ENCODE results near the gene KSR1. TPM values are rescaled to one million over a fixed set of nuclear protein-coding genes. Genes with fewer than 3 reads are reported as not detected.

KSR1 gene
- total RNA-seq, 1 experiment from 2014 or later = 21.7 TPM

DNA sequence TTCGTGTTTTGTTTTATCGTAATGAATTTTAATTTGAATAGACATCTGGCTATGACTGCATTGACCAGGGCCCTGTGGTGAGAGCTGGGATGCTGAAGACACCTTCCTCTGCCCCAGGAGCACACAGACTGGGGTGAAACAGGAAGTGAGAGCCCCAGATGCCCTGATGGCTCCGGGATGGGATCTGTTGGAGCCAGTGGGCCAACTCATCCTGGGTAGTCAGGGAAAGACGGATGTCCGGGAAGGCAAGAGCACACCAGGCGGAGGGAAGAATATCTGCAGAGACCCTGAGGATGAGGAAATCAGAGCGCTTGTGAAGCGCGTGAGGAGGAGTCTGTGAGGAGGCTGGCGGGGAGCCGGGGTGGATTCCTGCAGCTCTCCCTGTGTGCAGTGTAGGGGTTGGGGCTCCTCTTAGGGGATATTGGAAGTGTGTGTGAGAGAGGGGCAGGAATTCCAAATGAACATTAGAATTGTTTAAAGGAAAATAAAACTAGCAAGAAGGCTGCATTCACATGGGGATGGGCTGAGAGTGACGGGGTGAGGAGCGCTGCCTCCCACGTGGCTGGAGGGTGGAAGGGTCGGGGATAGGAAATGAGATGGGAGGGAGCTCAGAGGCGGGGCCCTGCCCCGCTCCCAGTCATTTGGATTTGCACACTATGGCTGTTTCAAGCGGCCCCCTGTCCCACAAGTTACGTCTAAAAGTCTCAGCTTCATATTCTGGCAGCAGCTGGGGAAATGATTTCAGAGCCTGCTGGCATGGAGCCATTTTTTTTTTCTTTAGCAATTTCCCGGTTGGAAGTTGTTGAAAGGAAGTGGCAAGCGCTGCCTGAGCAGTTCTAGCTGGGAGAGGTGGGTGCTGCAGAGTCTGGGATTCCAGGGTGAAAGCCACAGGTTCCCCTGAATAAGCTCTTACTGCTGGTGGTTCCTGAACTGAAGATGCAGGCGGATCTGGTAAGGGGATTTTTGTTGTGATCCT lies 103.5 kb downstream of the KSR1 start:
- in situ Hi-C loops (cut with HindIII; ENCODE audit: low pct_unique_long_range_greater_than_20kb, low sequenced_read_pairs) (no loop called here), intact Hi-C loops (cut with micrococcal nuclease; ENCODE audit: unreplicated experiment) (no loop called here)
- ATAC-seq (no peak), DNase-seq (ENCODE audit: low read depth, low spot score) (no peak)
- BruUV-seq (replicated peaks) = no TSS peak
- Histone ChIP-seq H3K27ac (ENCODE audit: low read length) (no peak overlapping the region), H3K36me3 (ENCODE audit: control insufficient read depth, insufficient read depth, low read length) (no peaks in the 10 kb centered on the region), H3K4me1 (ENCODE audit: control insufficient read depth, insufficient read depth, low read length) (no peaks in the 10 kb centered on the region; the same call in 1 of the 2 replicates), H3K4me3 (ENCODE audit: low read depth in 2 of 2, low read length in 2 of 2) (no peak overlapping the region), H3K9me3 (ENCODE audit: control insufficient read depth, insufficient read depth, low read depth, low read length) (no peaks in the 10 kb centered on the region), H3K27me3 (ENCODE audit: control insufficient read depth, insufficient read depth, low read length) (no peaks in the 10 kb centered on the region)
- ChIA-PET CTCF (interaction anchor here (0.7 kb wide), 1 partner anchor 209 kb away, joined by 3 read pairs; no protein-coding TSS in a partner anchor), POLR2A (no interaction called here)
- TF ChIP-seq, protein P1, sequence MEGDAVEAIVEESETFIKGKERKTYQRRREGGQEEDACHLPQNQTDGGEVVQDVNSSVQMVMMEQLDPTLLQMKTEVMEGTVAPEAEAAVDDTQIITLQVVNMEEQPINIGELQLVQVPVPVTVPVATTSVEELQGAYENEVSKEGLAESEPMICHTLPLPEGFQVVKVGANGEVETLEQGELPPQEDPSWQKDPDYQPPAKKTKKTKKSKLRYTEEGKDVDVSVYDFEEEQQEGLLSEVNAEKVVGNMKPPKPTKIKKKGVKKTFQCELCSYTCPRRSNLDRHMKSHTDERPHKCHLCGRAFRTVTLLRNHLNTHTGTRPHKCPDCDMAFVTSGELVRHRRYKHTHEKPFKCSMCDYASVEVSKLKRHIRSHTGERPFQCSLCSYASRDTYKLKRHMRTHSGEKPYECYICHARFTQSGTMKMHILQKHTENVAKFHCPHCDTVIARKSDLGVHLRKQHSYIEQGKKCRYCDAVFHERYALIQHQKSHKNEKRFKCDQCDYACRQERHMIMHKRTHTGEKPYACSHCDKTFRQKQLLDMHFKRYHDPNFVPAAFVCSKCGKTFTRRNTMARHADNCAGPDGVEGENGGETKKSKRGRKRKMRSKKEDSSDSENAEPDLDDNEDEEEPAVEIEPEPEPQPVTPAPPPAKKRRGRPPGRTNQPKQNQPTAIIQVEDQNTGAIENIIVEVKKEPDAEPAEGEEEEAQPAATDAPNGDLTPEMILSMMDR (IDR thresholded peaks at IDR 0.05) = no peak
- TF ChIP-seq SIN3A (IDR thresholded peaks at IDR 0.05; ENCODE audit: borderline replicate concordance, insufficient read depth, low read depth, low read length) (no peak), POLR2AphosphoS5 (IDR thresholded peaks at IDR 0.05; ENCODE audit: low read depth, low read length) (no peak)
- TF ChIP-seq, protein P2, sequence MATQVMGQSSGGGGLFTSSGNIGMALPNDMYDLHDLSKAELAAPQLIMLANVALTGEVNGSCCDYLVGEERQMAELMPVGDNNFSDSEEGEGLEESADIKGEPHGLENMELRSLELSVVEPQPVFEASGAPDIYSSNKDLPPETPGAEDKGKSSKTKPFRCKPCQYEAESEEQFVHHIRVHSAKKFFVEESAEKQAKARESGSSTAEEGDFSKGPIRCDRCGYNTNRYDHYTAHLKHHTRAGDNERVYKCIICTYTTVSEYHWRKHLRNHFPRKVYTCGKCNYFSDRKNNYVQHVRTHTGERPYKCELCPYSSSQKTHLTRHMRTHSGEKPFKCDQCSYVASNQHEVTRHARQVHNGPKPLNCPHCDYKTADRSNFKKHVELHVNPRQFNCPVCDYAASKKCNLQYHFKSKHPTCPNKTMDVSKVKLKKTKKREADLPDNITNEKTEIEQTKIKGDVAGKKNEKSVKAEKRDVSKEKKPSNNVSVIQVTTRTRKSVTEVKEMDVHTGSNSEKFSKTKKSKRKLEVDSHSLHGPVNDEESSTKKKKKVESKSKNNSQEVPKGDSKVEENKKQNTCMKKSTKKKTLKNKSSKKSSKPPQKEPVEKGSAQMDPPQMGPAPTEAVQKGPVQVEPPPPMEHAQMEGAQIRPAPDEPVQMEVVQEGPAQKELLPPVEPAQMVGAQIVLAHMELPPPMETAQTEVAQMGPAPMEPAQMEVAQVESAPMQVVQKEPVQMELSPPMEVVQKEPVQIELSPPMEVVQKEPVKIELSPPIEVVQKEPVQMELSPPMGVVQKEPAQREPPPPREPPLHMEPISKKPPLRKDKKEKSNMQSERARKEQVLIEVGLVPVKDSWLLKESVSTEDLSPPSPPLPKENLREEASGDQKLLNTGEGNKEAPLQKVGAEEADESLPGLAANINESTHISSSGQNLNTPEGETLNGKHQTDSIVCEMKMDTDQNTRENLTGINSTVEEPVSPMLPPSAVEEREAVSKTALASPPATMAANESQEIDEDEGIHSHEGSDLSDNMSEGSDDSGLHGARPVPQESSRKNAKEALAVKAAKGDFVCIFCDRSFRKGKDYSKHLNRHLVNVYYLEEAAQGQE (IDR thresholded peaks at IDR 0.05; ENCODE audit: insufficient read depth in 1 of 2, low read depth in 2 of 2, low read length in 1 of 2) = no peak

DNA sequence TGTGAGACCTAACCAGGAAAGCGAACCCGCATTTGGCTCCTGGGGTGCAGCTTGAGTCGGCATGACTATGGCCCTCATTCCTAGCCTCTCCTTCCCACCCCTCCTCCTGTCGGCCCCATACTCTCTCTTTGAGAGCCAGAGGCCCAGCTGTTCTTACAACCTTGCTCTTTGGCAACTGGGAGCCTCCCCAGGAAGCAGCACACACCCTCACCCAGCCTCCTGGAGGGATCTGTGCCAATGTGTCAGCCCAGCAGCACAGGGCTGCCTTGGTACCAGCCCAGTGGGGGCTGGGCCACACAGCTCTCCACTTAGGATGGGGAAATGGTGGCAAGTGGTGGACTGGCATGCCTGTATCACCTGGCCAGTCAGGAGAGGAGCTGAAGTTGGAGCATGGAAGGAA lies 104.4 kb downstream of the KSR1 start:
- CTCF ChIA-PET = interaction anchor here (0.7 kb wide), 1 partner anchor 210 kb away, joined by 3 read pairs; no protein-coding TSS in a partner anchor
- intact Hi-C loops (cut with micrococcal nuclease; ENCODE audit: unreplicated experiment) (no loop called here), in situ Hi-C loops (cut with HindIII; ENCODE audit: low pct_unique_long_range_greater_than_20kb, low sequenced_read_pairs) (no loop called here)
- ATAC-seq (no peak), DNase-seq (ENCODE audit: low read depth, low spot score) (no peak)
- no peaks in the 10 kb centered on the region; the same call in 1 of the 2 replicates for H3K4me1 ChIP-seq (ENCODE audit: control insufficient read depth, insufficient read depth, low read length)
- H3K4me3 ChIP-seq (ENCODE audit: low read depth in 2 of 2, low read length in 2 of 2) = no peak overlapping the region
- no peaks in the 10 kb centered on the region for H3K27me3 ChIP-seq (ENCODE audit: control insufficient read depth, insufficient read depth, low read length)
- TF ChIP-seq SIN3A (IDR thresholded peaks at IDR 0.05; ENCODE audit: borderline replicate concordance, insufficient read depth, low read depth, low read length) = no peak
- TF ChIP-seq TCF7L2 (IDR thresholded peaks at IDR 0.05; ENCODE audit: low read depth, low read length) = no peak
- TF ChIP-seq, protein P1 (IDR thresholded peaks at IDR 0.05) = no peak
- TF ChIP-seq, protein P2 (IDR thresholded peaks at IDR 0.05; ENCODE audit: insufficient read depth in 1 of 2, low read depth in 2 of 2, low read length in 1 of 2) = no peak
- no peaks in the 10 kb centered on the region for H3K9me3 ChIP-seq (ENCODE audit: control insufficient read depth, insufficient read depth, low read depth, low read length)
- no peaks in the 10 kb centered on the region for H3K36me3 ChIP-seq (ENCODE audit: control insufficient read depth, insufficient read depth, low read length)
- POLR2A ChIA-PET = no interaction called here
- H3K27ac ChIP-seq (ENCODE audit: low read length) = no peak overlapping the region
- BruUV-seq (replicated peaks) = no TSS peak

Measured in Panc1 (cell line).